DND-41 (cell line): ENCODE results near the gene ZNF337.

Source experiments
- ATAC-seq: fragments of 200-7000 bp; cut with Tn5 transposase; 3 replicates; pipeline ENCODE4 v1.9.1; 2021; ENCODE audit warnings: low read depth; ENCODE audit not compliant: insufficient read depth
- DNase-seq: peaks from one replicate; pipeline ENCODE4 v3.0.0-alpha.2; 2020
- H2AFZ ChIP-seq: 2 replicates; pipeline ENCODE4 v1.6.0; 2012; ENCODE audit warnings: low read depth, low read length
- H3K27ac ChIP-seq: 2 replicates; pipeline ENCODE4 v1.5.1; 2012; ENCODE audit warnings: low read length, inconsistent platforms
- H3K27me3 ChIP-seq: fragments of 200-600 bp; sonication (generic); 2 replicates; pipeline ENCODE4 v1.6.0; 2012; ENCODE audit warnings: low read length, mild to moderate bottlenecking, inconsistent platforms; ENCODE audit not compliant: insufficient read depth, poor library complexity
- H3K36me3 ChIP-seq: 2 replicates; pipeline ENCODE4 v1.5.1; 2012; ENCODE audit warnings: low read length, inconsistent platforms; ENCODE audit not compliant: insufficient read depth
- H3K4me1 ChIP-seq: 2 replicates; pipeline ENCODE4 v1.5.1; 2012; ENCODE audit warnings: mild to moderate bottlenecking, low read length; ENCODE audit not compliant: insufficient read depth
- H3K4me2 ChIP-seq: 2 replicates; pipeline ENCODE4 v1.6.0; 2012; ENCODE audit warnings: mild to moderate bottlenecking, moderate library complexity, low read length, inconsistent platforms; ENCODE audit not compliant: insufficient read depth
- H3K4me3 ChIP-seq, 2 experiments: fragments of 200-600 bp in 1 of 2; shearing (Covaris generic) in 1 of 2; 2 replicates each; pipeline ENCODE4 v1.5.1; 2012 to 2016; ENCODE audit warnings: inconsistent platforms in 2 of 2, low read length in 2 of 2, mild to moderate bottlenecking in 2 of 2, low read depth in 1 of 2, moderate library complexity in 1 of 2
- H3K79me2 ChIP-seq: 2 replicates; pipeline ENCODE4 v1.6.0; 2012; ENCODE audit warnings: low read length, inconsistent platforms; ENCODE audit not compliant: insufficient read depth
- H3K9ac ChIP-seq: 2 replicates; pipeline ENCODE4 v1.6.0; 2012; ENCODE audit warnings: low read depth, mild to moderate bottlenecking, inconsistent platforms, low read length, moderate library complexity
- H3K9me3 ChIP-seq: 2 replicates; pipeline ENCODE4 v1.5.1; 2012; ENCODE audit warnings: low read length, moderate library complexity, mild to moderate bottlenecking, inconsistent platforms; ENCODE audit not compliant: insufficient read depth, severe bottlenecking
- H4K20me1 ChIP-seq: 2 replicates; pipeline ENCODE4 v1.6.0; 2012; ENCODE audit warnings: low read length; ENCODE audit not compliant: insufficient read depth
- CTCF ChIP-seq: IDR thresholded peaks from 2 replicates; pipeline ENCODE4 v1.5.1; 2012; ENCODE audit warnings: borderline replicate concordance, low read length, moderate library complexity, mild to moderate bottlenecking; ENCODE audit not compliant: poor library complexity, severe bottlenecking; ENCODE audit errors: extremely low read depth
- EZH2 ChIP-seq: IDR thresholded peaks from 3 replicates; pipeline ENCODE4 v1.6.1; 2012; ENCODE audit warnings: borderline replicate concordance, low read depth, mild to moderate bottlenecking, moderate library complexity, low read length, inconsistent platforms; ENCODE audit not compliant: severe bottlenecking

ZNF337 gene

GRCh38 chr20:25672659-25673235 is 23.9 kb downstream of the ZNF337 start:
- H3K79me2 ChIP-seq = 0 out of 2 replicates have a peak, but pooled peaks cover 8% of the 10 kb centered on the region
- no peak for DNase-seq
- H3K4me3 ChIP-seq = no peak overlapping the region
- H2AFZ ChIP-seq = no peak overlapping the region
- no peak overlapping the region for H3K27ac ChIP-seq
- no peak for ATAC-seq
- H3K9me3 ChIP-seq = no peaks in the 10 kb centered on the region
- H3K27me3 ChIP-seq = no peaks in the 10 kb centered on the region
- no peak for TF ChIP-seq CTCF
- TF ChIP-seq EZH2 = no peak
- no peaks in the 10 kb centered on the region for H4K20me1 ChIP-seq
- no peak overlapping the region for H3K9ac ChIP-seq
- no peaks in the 10 kb centered on the region for H3K4me1 ChIP-seq
- peaks cover 56% of the 10 kb centered on the region for H3K36me3 ChIP-seq
- no peak overlapping the region for H3K4me2 ChIP-seq

GRCh38 chr20:25669826-25670422 is 26.7 kb downstream of the ZNF337 start:
- ATAC-seq (peak; percentile 63; the same call in 2 of the 3 replicates), DNase-seq (peak; percentile 25)
- no peak overlapping the region for H3K9ac ChIP-seq
- no peaks in the 10 kb centered on the region for H4K20me1 ChIP-seq
- no peak overlapping the region for H3K4me3 ChIP-seq
- H3K79me2 ChIP-seq = 0 out of 2 replicates have a peak, but pooled peaks cover 4% of the 10 kb centered on the region
- H3K4me2 ChIP-seq = no peak overlapping the region
- H3K36me3 ChIP-seq = peaks cover 28% of the 10 kb centered on the region
- no peak overlapping the region for H2AFZ ChIP-seq
- no peaks in the 10 kb centered on the region for H3K4me1 ChIP-seq
- no peak overlapping the region for H3K27ac ChIP-seq
- no peaks in the 10 kb centered on the region for H3K27me3 ChIP-seq
- no peak for TF ChIP-seq EZH2
- TF ChIP-seq CTCF = peak; percentile 43
- H3K9me3 ChIP-seq = no peaks in the 10 kb centered on the region

GRCh38 chr20:25668446-25668845 is 28.2 kb downstream of the ZNF337 start:
- Histone ChIP-seq H3K36me3 (peaks cover 13% of the 10 kb centered on the region), H3K79me2 (0 out of 2 replicates have a peak, but pooled peaks cover under 1% of the 10 kb centered on the region), H2AFZ (no peak overlapping the region), H3K4me3 (no peak overlapping the region), H3K27me3 (no peaks in the 10 kb centered on the region), H3K4me2 (no peak overlapping the region), H3K9ac (no peak overlapping the region), H3K4me1 (no peaks in the 10 kb centered on the region), H3K27ac (no peak overlapping the region), H3K9me3 (no peaks in the 10 kb centered on the region), H4K20me1 (no peaks in the 10 kb centered on the region)
- ATAC-seq (no peak), DNase-seq (no peak)
- TF ChIP-seq CTCF (no peak), EZH2 (no peak)
